SK-N-SH (cell line): Measurements from ENCODE around the gene IL27RA.

Experiments used
- EP300 ChIP-seq, 2 experiments: IDR thresholded peaks; 2 replicates each; pipeline versions ENCODE4 v1.4.0 to v1.6.1; 2012; ENCODE audit warnings: borderline replicate concordance in 1 of 2, low read depth in 1 of 2, low read length in 1 of 2
- EZH2phosphoT487 ChIP-seq: fragments of 200-600 bp; sonication (generic); IDR thresholded peaks from 2 replicates; pipeline ENCODE4 v1.6.1; 2017; ENCODE audit warnings: low read depth, mixed run types, mild to moderate bottlenecking, antibody characterized with exemption, moderate library complexity, borderline replicate concordance
- FOXJ3 ChIP-seq: sonication (generic); formaldehyde crosslinking; IDR thresholded peaks from 2 replicates; pipeline ENCODE4 v1.5.1; 2020; ENCODE audit warnings: mild to moderate bottlenecking, missing genetic modification reagents
- IRF3 ChIP-seq: fragments of 150-350 bp; IDR thresholded peaks from 2 replicates; pipeline ENCODE4 v1.6.1; 2016; ENCODE audit warnings: mild to moderate bottlenecking, low read depth, low read length
- MXI1 ChIP-seq: IDR thresholded peaks from 2 replicates; pipeline ENCODE4 v1.6.1; 2012; ENCODE audit warnings: mild to moderate bottlenecking, low read depth, low read length, improper control_type of control experiment
- POLR2AphosphoS5 ChIP-seq: IDR thresholded peaks from 2 replicates; pipeline ENCODE4 v1.6.1; 2012; ENCODE audit warnings: low read depth, low read length
- RCOR1 ChIP-seq: fragments of 150-350 bp; IDR thresholded peaks from 2 replicates; pipeline ENCODE4 v1.6.1; 2017; ENCODE audit warnings: antibody characterized with exemption, low read length
- SMC3 ChIP-seq: IDR thresholded peaks from 2 replicates; pipeline ENCODE4 v1.6.1; 2012; ENCODE audit warnings: low read depth, low read length, improper control_type of control experiment
- TAF1 ChIP-seq: IDR thresholded peaks from 2 replicates; pipeline ENCODE4 v1.6.1; 2012; ENCODE audit warnings: low read depth, mild to moderate bottlenecking, low read length, moderate library complexity, borderline replicate concordance
- TEAD4 ChIP-seq: IDR thresholded peaks from 2 replicates; pipeline ENCODE4 v1.4.0; 2012; ENCODE audit warnings: mild to moderate bottlenecking, borderline replicate concordance; ENCODE audit not compliant: insufficient read depth
- TF ChIP-seq, protein P1 (sequence below): fragments of 200-600 bp; sonication (generic); IDR thresholded peaks from 2 replicates; pipeline ENCODE4 v1.6.1; 2017; ENCODE audit warnings: antibody characterized with exemption, mild to moderate bottlenecking, moderate library complexity
- TF ChIP-seq, protein P2 (sequence below): IDR thresholded peaks from 2 replicates; pipeline ENCODE4 v1.4.0; 2012; ENCODE audit warnings: low read depth, borderline replicate concordance
- TF ChIP-seq, protein P3 (sequence below): IDR thresholded peaks from 2 replicates; pipeline ENCODE4 v1.6.1; 2012; ENCODE audit warnings: mild to moderate bottlenecking, low read depth, low read length, moderate library complexity

DNA sequence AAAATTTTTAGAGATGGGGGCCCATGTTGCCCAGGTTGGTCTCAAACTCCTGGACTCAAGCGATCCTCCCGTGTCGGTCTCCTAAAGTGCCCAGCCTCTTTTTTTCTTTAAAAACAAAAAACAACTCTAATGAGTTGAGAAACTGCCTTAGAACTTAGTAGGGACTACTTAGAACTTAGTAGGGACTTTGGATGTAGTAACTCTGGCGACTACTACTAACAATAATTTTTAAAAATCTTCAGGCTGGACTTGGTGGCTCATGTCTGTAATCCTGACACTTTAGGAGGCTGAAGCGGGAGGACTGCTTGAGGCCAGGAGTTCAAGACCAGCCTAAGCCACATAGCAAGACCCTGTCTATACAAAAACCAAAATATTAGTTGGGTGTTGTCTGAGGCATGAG is 54.5 kb downstream of the IL27RA start:
- TF ChIP-seq TEAD4, result no peak
- TF ChIP-seq, protein P1, sequence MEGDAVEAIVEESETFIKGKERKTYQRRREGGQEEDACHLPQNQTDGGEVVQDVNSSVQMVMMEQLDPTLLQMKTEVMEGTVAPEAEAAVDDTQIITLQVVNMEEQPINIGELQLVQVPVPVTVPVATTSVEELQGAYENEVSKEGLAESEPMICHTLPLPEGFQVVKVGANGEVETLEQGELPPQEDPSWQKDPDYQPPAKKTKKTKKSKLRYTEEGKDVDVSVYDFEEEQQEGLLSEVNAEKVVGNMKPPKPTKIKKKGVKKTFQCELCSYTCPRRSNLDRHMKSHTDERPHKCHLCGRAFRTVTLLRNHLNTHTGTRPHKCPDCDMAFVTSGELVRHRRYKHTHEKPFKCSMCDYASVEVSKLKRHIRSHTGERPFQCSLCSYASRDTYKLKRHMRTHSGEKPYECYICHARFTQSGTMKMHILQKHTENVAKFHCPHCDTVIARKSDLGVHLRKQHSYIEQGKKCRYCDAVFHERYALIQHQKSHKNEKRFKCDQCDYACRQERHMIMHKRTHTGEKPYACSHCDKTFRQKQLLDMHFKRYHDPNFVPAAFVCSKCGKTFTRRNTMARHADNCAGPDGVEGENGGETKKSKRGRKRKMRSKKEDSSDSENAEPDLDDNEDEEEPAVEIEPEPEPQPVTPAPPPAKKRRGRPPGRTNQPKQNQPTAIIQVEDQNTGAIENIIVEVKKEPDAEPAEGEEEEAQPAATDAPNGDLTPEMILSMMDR, result no peak
- no peak for TF ChIP-seq SMC3
- no peak for TF ChIP-seq EP300 (IDR thresholded peaks at IDR 0.05; ENCODE audit: borderline replicate concordance in 1 of 2, low read depth in 1 of 2, low read length in 1 of 2)
- TF ChIP-seq MXI1, result no peak
- TF ChIP-seq POLR2AphosphoS5, result no peak
- TF ChIP-seq FOXJ3 (CRISPR knock-in tag), result no peak
- TF ChIP-seq TAF1, result no peak
- TF ChIP-seq, protein P2, sequence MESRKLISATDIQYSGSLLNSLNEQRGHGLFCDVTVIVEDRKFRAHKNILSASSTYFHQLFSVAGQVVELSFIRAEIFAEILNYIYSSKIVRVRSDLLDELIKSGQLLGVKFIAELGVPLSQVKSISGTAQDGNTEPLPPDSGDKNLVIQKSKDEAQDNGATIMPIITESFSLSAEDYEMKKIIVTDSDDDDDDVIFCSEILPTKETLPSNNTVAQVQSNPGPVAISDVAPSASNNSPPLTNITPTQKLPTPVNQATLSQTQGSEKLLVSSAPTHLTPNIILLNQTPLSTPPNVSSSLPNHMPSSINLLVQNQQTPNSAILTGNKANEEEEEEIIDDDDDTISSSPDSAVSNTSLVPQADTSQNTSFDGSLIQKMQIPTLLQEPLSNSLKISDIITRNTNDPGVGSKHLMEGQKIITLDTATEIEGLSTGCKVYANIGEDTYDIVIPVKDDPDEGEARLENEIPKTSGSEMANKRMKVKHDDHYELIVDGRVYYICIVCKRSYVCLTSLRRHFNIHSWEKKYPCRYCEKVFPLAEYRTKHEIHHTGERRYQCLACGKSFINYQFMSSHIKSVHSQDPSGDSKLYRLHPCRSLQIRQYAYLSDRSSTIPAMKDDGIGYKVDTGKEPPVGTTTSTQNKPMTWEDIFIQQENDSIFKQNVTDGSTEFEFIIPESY, result no peak
- TF ChIP-seq EZH2phosphoT487, result no peak
- no peak for TF ChIP-seq IRF3
- TF ChIP-seq, protein P3, sequence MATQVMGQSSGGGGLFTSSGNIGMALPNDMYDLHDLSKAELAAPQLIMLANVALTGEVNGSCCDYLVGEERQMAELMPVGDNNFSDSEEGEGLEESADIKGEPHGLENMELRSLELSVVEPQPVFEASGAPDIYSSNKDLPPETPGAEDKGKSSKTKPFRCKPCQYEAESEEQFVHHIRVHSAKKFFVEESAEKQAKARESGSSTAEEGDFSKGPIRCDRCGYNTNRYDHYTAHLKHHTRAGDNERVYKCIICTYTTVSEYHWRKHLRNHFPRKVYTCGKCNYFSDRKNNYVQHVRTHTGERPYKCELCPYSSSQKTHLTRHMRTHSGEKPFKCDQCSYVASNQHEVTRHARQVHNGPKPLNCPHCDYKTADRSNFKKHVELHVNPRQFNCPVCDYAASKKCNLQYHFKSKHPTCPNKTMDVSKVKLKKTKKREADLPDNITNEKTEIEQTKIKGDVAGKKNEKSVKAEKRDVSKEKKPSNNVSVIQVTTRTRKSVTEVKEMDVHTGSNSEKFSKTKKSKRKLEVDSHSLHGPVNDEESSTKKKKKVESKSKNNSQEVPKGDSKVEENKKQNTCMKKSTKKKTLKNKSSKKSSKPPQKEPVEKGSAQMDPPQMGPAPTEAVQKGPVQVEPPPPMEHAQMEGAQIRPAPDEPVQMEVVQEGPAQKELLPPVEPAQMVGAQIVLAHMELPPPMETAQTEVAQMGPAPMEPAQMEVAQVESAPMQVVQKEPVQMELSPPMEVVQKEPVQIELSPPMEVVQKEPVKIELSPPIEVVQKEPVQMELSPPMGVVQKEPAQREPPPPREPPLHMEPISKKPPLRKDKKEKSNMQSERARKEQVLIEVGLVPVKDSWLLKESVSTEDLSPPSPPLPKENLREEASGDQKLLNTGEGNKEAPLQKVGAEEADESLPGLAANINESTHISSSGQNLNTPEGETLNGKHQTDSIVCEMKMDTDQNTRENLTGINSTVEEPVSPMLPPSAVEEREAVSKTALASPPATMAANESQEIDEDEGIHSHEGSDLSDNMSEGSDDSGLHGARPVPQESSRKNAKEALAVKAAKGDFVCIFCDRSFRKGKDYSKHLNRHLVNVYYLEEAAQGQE, result no peak
- TF ChIP-seq RCOR1, result no peak
